GM13976 (cell line): ENCODE measurements around the gene HAUS1.

Experiments used
- DNase-seq: peaks from one replicate; pipeline ENCODE4 v3.0.0; 2012; ENCODE audit warnings: low spot score
- CTCF ChIP-seq: IDR thresholded peaks from 2 replicates; pipeline ENCODE4 v1.5.1; 2012; ENCODE audit warnings: borderline replicate concordance, mild to moderate bottlenecking; ENCODE audit not compliant: insufficient read depth; ENCODE audit errors: extremely low read depth, missing control alignments, control extremely low read depth
- in situ Hi-C: fragments of 300-500 bp; cut with MboI; formaldehyde crosslinking; loops from one replicate; pipeline ENCODE4 v1.12.0; 2022; ENCODE audit warnings: low sequenced_read_pairs, mixed read lengths, inconsistent platforms; ENCODE audit not compliant: unreplicated experiment

Gene HAUS1

GRCh38 chr18:46171331-46171730 lies 67.1 kb downstream of the HAUS1 start:
- in situ Hi-C loops: no loop called here
- DNase-seq: no peak

GRCh38 chr18:46173393-46174341 lies 69.5 kb downstream of the HAUS1 start:
- TF ChIP-seq CTCF: peak; percentile 97
- peak; percentile 97 for DNase-seq
- in situ Hi-C loops: no loop called here

More at GRCh38 chr18:46171331-46171730, 67.1 kb downstream of the HAUS1 start:
- no peak for TF ChIP-seq CTCF

GRCh38 chr18:46174342-46175041 lies 70.3 kb downstream of the HAUS1 start:
- in situ Hi-C loops: no loop called here
- DNase-seq: peak; percentile 71
- TF ChIP-seq CTCF: peak; percentile 11

GRCh38 chr18:46176001-46176400 lies 71.8 kb downstream of the HAUS1 start:
- TF ChIP-seq CTCF: no peak
- DNase-seq: no peak
- in situ Hi-C loops: no loop called here
